HG03558 (cell line): ENCODE data around the gene ZBTB49.

Experiments
- ATAC-seq: cut with Tn5 transposase; IDR thresholded peaks from one replicate; pipeline ENCODE4 v1.9.1; 2021; ENCODE audit warnings: moderate number of reproducible peaks; ENCODE audit not compliant: unreplicated experiment; ENCODE audit errors: extremely low read depth

The ZBTB49 gene

DNA sequence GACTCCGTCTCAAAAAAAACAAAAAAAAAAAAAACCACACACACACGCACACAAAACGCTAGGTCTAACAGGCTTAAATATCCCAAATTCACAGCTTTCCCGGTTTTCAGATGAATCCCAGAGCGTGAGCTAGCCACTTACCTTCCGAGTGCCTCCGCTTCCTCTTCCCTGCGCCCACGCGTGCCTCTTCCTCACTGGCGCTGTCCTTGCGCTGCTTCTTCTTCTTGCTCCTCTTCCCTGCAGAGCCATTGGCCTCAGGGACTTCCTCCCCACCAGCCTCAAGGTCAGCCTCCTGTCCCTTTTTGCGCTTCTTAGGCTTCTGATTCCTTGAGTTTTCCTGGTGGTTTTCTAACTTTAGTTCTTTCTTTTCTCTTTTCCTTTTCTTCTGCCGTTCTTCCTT lies 15.8 kb upstream of the ZBTB49 start:
- no peak for ATAC-seq

DNA sequence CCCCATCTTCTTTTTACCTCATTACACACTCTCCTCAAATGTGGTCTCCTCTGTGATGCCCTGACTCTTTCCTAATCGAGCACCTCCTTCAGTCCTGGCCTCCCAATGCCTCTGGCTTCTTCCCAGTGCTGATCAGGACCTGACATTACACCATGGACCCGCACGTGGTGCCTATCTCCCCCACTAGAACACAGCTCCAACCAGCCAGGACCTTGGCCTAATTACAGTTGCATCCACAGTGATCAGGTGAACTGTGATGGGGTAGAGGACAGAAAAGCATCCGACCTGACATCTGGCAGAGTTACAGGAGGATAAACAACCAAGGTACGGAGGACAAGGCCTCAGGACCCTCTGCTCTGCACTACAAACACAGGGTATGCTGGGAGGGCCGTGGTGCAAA lies 12.5 kb upstream of the ZBTB49 start:
- no peak for ATAC-seq

DNA sequence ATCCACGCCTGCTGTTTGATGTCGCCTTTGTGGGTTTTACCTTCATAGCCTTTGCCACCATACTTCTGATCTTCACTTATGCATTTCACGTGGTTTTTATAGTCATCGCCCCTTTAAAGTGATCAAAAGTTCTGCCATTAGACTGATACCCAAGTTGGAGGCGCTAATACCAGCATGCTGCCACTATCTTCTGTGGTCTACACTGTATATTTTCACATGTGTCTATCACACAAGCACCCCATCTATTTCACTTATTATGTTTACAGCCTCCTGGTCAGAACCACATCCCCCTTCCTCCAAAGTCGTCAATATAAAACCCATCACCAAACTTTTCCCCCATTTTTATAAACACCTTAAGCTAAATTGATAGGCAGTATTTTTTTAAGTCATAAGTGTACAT lies 8.3 kb upstream of the ZBTB49 start:
- no peak for ATAC-seq

- no peak for ATAC-seq
Measured at GRCh38 chr4:4284827-4285618, 5.0 kb upstream of the ZBTB49 start.

- ATAC-seq = no peak
Measured at GRCh38 chr4:4288098-4288497, 2.0 kb upstream of the ZBTB49 start.

DNA sequence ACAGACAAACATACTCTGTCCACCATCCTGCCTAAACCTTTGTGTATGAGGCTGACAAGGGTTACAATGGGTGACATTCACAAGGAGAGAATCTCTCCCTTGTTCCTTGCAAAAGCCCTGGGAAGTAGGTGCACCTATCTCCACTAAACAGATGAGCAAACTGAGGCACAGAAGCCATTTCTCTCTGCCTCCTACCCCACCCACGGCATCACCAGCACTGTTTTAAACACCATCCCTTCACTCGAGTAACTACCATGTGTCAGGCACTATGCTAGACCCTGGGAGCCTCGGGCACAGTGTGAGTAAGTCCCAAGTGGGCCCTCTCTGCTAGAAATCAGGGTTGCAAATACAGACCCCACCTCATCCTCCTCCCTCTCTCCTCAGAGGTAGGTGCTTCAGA lies 996 bp upstream of the ZBTB49 start:
- no peak for ATAC-seq

GRCh38 chr4:4289597-4289940 lies 482 bp upstream of the ZBTB49 start:
- no peak for ATAC-seq

DNA sequence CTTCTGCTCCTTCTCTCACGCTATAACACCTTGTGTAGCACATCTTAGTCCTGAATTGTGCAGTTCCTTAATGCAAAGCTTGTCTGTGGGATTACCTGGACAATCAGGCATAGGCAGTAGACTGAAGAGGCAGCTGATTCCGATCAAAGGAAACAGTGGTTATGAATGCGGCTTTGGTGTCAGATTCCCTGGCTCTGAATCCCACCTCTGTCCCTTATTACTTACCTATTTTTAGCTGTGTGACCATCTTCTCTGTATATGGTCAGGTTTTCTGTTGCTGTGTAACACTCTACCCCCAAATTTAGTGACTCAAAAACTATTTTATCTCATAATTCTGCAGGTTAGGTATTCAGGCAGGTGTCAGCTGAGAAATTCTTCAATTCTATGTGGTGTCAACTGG lies 3.2 kb downstream of the ZBTB49 start:
- no peak for ATAC-seq

- no peak for ATAC-seq
Measured at GRCh38 chr4:4296283-4296846, 6.3 kb downstream of the ZBTB49 start.

- no peak for ATAC-seq
Measured at GRCh38 chr4:4299006-4299405, 9.0 kb downstream of the ZBTB49 start.

GRCh38 chr4:4302001-4302400 lies 11.9 kb downstream of the ZBTB49 start:
- no peak for ATAC-seq

- no peak for ATAC-seq
Measured at GRCh38 chr4:4302416-4302815, 12.4 kb downstream of the ZBTB49 start.

GRCh38 chr4:4306920-4307319 lies 16.9 kb downstream of the ZBTB49 start:
- no peak for ATAC-seq

DNA sequence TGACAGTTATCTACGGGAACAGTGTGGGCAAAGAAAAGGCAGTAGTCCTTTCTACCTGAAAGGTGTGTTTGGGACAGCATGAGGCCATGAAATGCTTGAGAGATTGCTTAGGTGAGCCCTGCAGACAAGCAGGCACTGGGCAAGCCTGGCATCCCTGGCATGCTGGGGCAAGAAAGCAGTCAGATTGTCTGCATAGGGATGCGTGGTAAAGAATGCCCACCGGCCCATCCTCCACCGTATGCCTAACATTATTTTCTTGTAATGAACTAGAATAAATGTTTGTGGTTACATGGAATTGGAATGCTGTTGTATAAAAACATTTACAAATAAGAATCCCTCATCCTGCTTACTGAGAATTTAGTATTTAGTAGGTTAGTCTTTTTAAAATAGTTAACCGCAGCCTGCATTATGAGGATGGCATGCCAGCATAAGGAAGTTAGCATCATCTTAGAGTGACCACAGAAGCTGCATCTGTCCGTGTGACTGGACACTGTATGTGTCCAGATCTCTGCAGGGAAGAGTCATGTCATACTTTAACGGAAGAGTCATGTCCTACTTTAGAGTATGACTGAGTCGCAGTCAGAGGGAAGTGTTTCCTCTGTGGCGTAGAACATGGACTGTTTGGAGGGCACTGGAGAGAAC lies 18.9 kb downstream of the ZBTB49 start:
- ATAC-seq = no peak

GRCh38 chr4:4311193-4311592 lies 21.1 kb downstream of the ZBTB49 start:
- no peak for ATAC-seq

- no peak for ATAC-seq
Measured at GRCh38 chr4:4315461-4316149, 25.6 kb downstream of the ZBTB49 start.

DNA sequence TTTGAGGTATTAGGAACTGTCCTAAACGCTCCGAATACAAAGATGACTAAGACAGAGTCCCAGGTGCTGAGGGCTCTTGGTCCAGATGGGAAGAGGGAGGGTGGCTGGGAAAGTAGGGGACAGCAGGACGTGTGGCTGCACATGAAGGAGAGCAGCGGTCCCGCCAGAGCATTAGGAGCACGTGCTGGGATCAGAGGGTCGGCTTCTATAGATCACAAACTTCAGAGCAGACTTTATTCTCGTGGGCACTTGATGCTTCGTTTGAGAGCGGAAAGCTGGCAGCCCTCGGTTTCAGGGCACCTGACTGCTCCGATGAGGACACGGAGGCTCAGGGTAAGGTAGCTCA lies 26.1 kb downstream of the ZBTB49 start:
- ATAC-seq = no peak

GRCh38 chr4:4317496-4318232 lies 27.6 kb downstream of the ZBTB49 start:
- ATAC-seq = no peak

GRCh38 chr4:4320528-4320927 lies 30.5 kb downstream of the ZBTB49 start:
- no peak for ATAC-seq

DNA sequence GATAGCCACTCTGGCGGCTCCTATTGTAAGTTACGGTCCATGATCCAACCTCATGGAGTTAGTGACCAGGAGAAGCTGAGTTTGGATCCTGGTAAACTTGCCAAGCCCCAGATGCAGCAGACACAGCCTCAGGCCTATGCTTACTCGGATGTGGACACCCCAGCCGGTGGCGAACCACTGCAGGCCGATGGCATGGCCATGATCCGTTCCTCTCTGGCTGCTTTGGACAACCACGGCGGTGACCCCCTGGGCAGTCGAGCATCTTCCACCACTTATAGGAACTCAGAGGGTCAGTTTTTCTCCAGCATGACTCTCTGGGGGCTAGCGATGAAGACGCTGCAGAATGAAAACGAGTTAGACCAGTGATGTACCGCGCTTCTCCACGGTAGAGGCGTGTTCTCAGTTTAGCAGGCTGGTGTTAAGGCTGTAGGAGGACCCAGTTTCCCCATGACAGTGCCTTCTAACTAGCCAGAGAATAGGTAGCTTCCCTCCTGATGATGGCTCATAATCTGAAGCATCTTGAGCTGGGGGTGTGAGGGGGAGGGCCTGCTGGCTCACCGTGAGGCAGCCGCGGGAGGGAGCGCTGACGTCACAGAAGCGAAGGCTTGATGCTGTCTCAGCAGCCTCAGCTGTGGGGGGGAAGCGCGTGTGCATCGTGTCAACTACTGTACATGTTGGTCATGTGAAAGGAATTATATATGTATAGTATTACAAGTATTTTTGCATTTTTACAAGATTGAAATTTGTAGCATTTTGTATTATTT lies 31.1 kb downstream of the ZBTB49 start:
- ATAC-seq = no peak
